Colonic mucosa (tissue), 4 donors: Measurements from ENCODE around the gene TEX35. TPM values are rescaled to one million over a fixed set of nuclear protein-coding genes. Genes with fewer than 3 reads are reported as not detected.
"Not testable (repeated sequence)": the region's sequence is repeated elsewhere in the genome, so short reads cannot be mapped to it uniquely, and the experiment has no call there.

ENCODE experiments used
- DNase-seq: peaks from one replicate; pipeline ENCODE4 v3.0.0-alpha.2; 2020
- H3K27ac ChIP-seq: fragments of 200-600 bp; one replicate; pipeline ENCODE4 v1.8.0; 2021
- H3K27me3 ChIP-seq: fragments of 200-600 bp; one replicate; pipeline ENCODE4 v1.8.0; 2021
- H3K36me3 ChIP-seq: fragments of 200-600 bp; one replicate; pipeline ENCODE4 v1.8.0; 2021
- H3K4me1 ChIP-seq: fragments of 200-600 bp; one replicate; pipeline ENCODE4 v1.8.0; 2021; ENCODE audit warnings: mild to moderate bottlenecking
- H3K4me3 ChIP-seq: fragments of 200-600 bp; one replicate; pipeline ENCODE4 v1.8.0; 2021
- H3K9ac ChIP-seq, 2 donors: one replicate each; pipeline ENCODE4 v1.7.0; 2013; ENCODE audit warnings: control low read depth in 2 of 2, low read depth in 2 of 2, low read length in 2 of 2
- H3K9me3 ChIP-seq: fragments of 200-600 bp; one replicate; pipeline ENCODE4 v1.8.0; 2021
- intact Hi-C: fragments of 100-400 bp; cut with DNase I; formaldehyde crosslinking; loops from one replicate; pipeline ENCODE4 v1.14.1; 2022
- total RNA-seq, 2 donors: library from RNA; stranded (reverse); fragmentation: NEBNext Ultra II Directional in 1 of 2; extraction: Animal tissue kit (Norgen Biotek cat#: 25700) in 1 of 2; gene quantifications; one replicate each; pipeline ENCODE4 v1.2.1, GENCODE V29; 2021
- TF ChIP-seq, protein P1 (sequence below): fragments of 200-600 bp; IDR thresholded peaks from one replicate; pipeline ENCODE4 v1.8.0; 2022; ENCODE audit warnings: antibody characterized with exemption, mild to moderate bottlenecking
- donor health status: healthy.
- donor health status: DM: no; HTN: no; CAD: no.
- donor health status: DM: no; HTN: no; CAD: no.

TEX35 gene
- total RNA-seq, 2 donors from 2014 or later: not detected

- TF ChIP-seq, protein P1, sequence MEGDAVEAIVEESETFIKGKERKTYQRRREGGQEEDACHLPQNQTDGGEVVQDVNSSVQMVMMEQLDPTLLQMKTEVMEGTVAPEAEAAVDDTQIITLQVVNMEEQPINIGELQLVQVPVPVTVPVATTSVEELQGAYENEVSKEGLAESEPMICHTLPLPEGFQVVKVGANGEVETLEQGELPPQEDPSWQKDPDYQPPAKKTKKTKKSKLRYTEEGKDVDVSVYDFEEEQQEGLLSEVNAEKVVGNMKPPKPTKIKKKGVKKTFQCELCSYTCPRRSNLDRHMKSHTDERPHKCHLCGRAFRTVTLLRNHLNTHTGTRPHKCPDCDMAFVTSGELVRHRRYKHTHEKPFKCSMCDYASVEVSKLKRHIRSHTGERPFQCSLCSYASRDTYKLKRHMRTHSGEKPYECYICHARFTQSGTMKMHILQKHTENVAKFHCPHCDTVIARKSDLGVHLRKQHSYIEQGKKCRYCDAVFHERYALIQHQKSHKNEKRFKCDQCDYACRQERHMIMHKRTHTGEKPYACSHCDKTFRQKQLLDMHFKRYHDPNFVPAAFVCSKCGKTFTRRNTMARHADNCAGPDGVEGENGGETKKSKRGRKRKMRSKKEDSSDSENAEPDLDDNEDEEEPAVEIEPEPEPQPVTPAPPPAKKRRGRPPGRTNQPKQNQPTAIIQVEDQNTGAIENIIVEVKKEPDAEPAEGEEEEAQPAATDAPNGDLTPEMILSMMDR: no peak
- Histone ChIP-seq H3K27me3 (no peaks in the 10 kb centered on the region), H3K9me3 (no peaks in the 10 kb centered on the region), H3K4me3 (no peak overlapping the region), H3K27ac (no peak overlapping the region), H3K4me1 (no peaks in the 10 kb centered on the region), H3K36me3 (no peaks in the 10 kb centered on the region), H3K9ac (no peak overlapping the region)
- intact Hi-C loops: no loop called here
- no peak for DNase-seq
Observed at GRCh38 chr1:178551307-178551706, 38.4 kb downstream of the TEX35 start.

GRCh38 chr1:178551940-178552339 is 39.0 kb downstream of the TEX35 start:
- no peak overlapping the region for H3K4me3 ChIP-seq
- H3K9ac ChIP-seq: no peak overlapping the region
- H3K9me3 ChIP-seq: no peaks in the 10 kb centered on the region
- no peak overlapping the region for H3K27ac ChIP-seq
- DNase-seq: no peak
- H3K27me3 ChIP-seq: no peaks in the 10 kb centered on the region
- H3K4me1 ChIP-seq: no peaks in the 10 kb centered on the region
- H3K36me3 ChIP-seq: no peaks in the 10 kb centered on the region
- TF ChIP-seq, protein P1: no peak
- intact Hi-C loops: no loop called here

DNA sequence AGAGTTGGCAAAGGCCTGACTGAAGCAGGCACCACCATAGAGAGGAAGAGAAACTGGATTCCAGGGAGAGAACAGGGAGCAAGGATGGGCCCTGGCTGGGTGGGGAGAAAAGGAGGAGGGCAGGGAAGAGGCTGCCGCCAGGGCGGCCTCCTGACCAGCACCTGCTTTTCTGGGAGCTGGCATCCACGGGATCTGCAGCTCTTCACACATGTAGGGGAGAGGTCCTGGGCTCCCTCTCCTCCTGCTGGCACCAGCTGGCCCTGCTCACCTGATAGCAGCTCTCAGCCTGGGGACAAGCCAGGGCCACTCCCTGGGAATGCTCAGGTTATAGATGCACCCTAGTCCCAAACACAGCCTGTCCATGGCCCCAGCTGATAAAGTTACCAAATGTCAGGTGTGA is 39.9 kb downstream of the TEX35 start:
- H3K27me3 ChIP-seq: no peaks in the 10 kb centered on the region
- no peak overlapping the region for H3K27ac ChIP-seq
- intact Hi-C loops: no loop called here
- no peak overlapping the region for H3K9ac ChIP-seq
- DNase-seq: no peak
- H3K9me3 ChIP-seq: no peaks in the 10 kb centered on the region
- no peak overlapping the region for H3K4me3 ChIP-seq
- H3K36me3 ChIP-seq: no peaks in the 10 kb centered on the region
- TF ChIP-seq, protein P1: no peak
- H3K4me1 ChIP-seq: no peaks in the 10 kb centered on the region

GRCh38 chr1:178554351-178554750 is 41.4 kb downstream of the TEX35 start:
- H3K4me1 ChIP-seq, DNase-seq, intact Hi-C loops, H3K9me3 ChIP-seq, H3K9ac ChIP-seq, H3K36me3 ChIP-seq, H3K27ac ChIP-seq, H3K4me3 ChIP-seq, H3K27me3 ChIP-seq: not testable (repeated sequence)

GRCh38 chr1:178555613-178556012 is 42.7 kb downstream of the TEX35 start:
- not testable (repeated sequence) for DNase-seq, H3K9ac ChIP-seq

DNA sequence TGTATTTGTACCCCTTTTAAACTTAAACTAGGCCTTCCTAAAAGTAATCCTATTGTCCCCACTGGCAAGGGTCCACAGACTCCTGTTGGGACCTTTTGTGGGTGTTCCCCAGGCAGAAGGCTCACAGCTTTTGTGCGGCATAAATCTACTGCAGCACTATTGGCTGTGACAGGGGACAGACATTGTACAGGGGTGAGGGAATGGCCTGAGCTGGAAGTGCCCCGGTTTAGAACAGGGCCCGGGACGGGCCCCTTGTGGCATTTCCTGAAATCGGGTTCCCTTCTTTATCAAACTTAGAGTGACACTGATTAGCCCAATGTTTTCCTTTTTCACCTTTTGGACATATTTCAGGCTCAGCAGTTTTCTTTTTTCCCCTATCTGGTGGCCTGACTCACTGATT is 45.9 kb downstream of the TEX35 start:
- H3K27ac ChIP-seq, H3K27me3 ChIP-seq, H3K9ac ChIP-seq, DNase-seq, H3K4me1 ChIP-seq, H3K36me3 ChIP-seq, H3K4me3 ChIP-seq, intact Hi-C loops, H3K9me3 ChIP-seq: not testable (repeated sequence)

More at GRCh38 chr1:178555613-178556012, 42.7 kb downstream of the TEX35 start:
- H3K4me1 ChIP-seq, H3K27me3 ChIP-seq, H3K4me3 ChIP-seq, intact Hi-C loops, H3K27ac ChIP-seq, H3K36me3 ChIP-seq, H3K9me3 ChIP-seq: not testable (repeated sequence)

DNA sequence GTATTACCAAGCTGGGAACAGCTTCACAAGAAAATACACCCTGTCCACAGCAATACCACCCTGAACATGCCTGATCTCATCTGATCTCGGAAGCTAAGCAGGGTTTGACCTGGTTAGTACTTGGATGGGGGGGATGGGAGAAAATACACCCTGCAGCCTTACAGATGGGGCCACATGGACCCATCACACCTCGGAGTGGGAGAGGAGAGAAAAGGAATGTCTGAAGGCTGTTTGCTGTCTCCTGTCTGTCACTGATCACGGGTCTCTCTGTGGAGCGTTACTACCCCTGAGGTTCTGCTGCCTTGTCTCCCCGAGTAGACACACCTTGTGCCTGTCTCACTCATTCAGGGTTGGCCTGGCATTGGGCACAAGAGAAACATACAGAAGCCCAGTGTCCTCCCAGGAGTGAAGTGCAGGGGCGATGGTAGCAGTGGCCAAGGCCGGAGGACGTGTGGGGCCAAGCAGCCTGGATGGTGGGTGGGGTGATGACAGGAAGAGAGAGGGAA is 48.0 kb downstream of the TEX35 start:
- intact Hi-C loops: no loop called here
- TF ChIP-seq, protein P1: no peak
- Histone ChIP-seq H3K4me3 (no peak overlapping the region), H3K9me3 (no peaks in the 10 kb centered on the region), H3K27me3 (no peaks in the 10 kb centered on the region), H3K36me3 (no peaks in the 10 kb centered on the region), H3K9ac (no peak overlapping the region), H3K4me1 (no peaks in the 10 kb centered on the region), H3K27ac (no peak overlapping the region)
- no peak for DNase-seq
